B cell (primary cell): ENCODE results near the gene TDG. TPM values are rescaled to one million over a fixed set of nuclear protein-coding genes. Genes with fewer than 3 reads are reported as not detected.

Source experiments
- ATAC-seq: fragments of 200-7000 bp; cut with Tn5 transposase; one replicate; pipeline ENCODE4 v1.10.0; 2021; ENCODE audit warnings: low read depth, mild to moderate bottlenecking, moderate number of reproducible peaks, moderate library complexity
- CTCF ChIA-PET: fragments of 350-600 bp; sonication (Branson Sonifier 250); formaldehyde crosslinking; loops from one replicate; lab custom pipeline; 2021; ENCODE audit warnings: antibody characterized with exemption, inconsistent platforms; lab: Charles Lee
- POLR2A ChIA-PET: fragments of 350-600 bp; sonication (Branson Sonifier 250); formaldehyde crosslinking; loops from one replicate; lab custom pipeline; 2021; ENCODE audit warnings: antibody characterized with exemption; lab: Charles Lee
- DNase-seq: peaks from one replicate; pipeline ENCODE4 v3.0.0; 2013
- H2AFZ ChIP-seq: 2 replicates; pipeline ENCODE4 v1.6.1; 2012; ENCODE audit warnings: mild to moderate bottlenecking, low read depth, low read length; ENCODE audit not compliant: insufficient read depth, poor library complexity, severe bottlenecking
- H3K27ac ChIP-seq, 2 donors: 1 replicate in 1 of 2; 2 replicates in 1 of 2; pipeline ENCODE4 v1.5.1; 2012 to 2013; ENCODE audit warnings: low read length in 2 of 2, mild to moderate bottlenecking in 2 of 2, moderate library complexity in 1 of 2
- H3K27me3 ChIP-seq, 4 experiments: fragments of 200-600 bp in 1 of 4; sonication (generic) in 1 of 4; replicated peaks in 1 of 4; 1 replicate in 2 of 4; 2 replicates in 2 of 4; pipeline versions ENCODE4 v1.6.1 to v1.7.0; 2013 to 2016; ENCODE audit warnings: low read length in 3 of 4, mild to moderate bottlenecking in 2 of 4, mixed read lengths in 1 of 4, moderate library complexity in 1 of 4; ENCODE audit not compliant: insufficient read depth in 4 of 4, control insufficient read depth in 3 of 4; ENCODE audit errors: control extremely low read depth in 1 of 4
- H3K36me3 ChIP-seq, 2 experiments: replicated peaks in 1 of 2; 1 replicate in 1 of 2; 2 replicates in 1 of 2; pipeline versions ENCODE4 v1.6.1 to v1.7.1; 2013; ENCODE audit warnings: low read length in 1 of 2; ENCODE audit not compliant: insufficient read depth in 2 of 2, control insufficient read depth in 1 of 2; ENCODE audit errors: control extremely low read depth in 1 of 2, extremely low read depth in 1 of 2
- H3K4me1 ChIP-seq, 2 donors: fragments of 200-600 bp in 1 of 2; sonication (generic) in 1 of 2; 1 replicate in 1 of 2; 2 replicates in 1 of 2; pipeline versions ENCODE4 v1.5.1 to v1.6.1; 2013 to 2017; ENCODE audit warnings: low read length in 2 of 2; ENCODE audit not compliant: control insufficient read depth in 2 of 2, insufficient read depth in 2 of 2
- H3K4me2 ChIP-seq: replicated peaks from 2 replicates; pipeline ENCODE3; 2012; ENCODE audit warnings: mild to moderate bottlenecking, low read depth, low read length; ENCODE audit not compliant: poor library complexity, severe bottlenecking
- H3K4me3 ChIP-seq, 5 experiments: fragments of 200-600 bp in 1 of 5; sonication (generic) in 1 of 5; 1 replicate in 3 of 5; 2 replicates in 2 of 5; pipeline versions ENCODE4 v1.5.1 to v1.7.0; 2011 to 2016; ENCODE audit warnings: low read length in 4 of 5, mild to moderate bottlenecking in 4 of 5, low read depth in 2 of 5, control low read depth in 1 of 5, moderate library complexity in 1 of 5; ENCODE audit not compliant: insufficient read depth in 1 of 5; ENCODE audit errors: control extremely low read depth in 1 of 5, extremely low read depth in 1 of 5
- H3K79me2 ChIP-seq: fragments of 200-600 bp; sonication (generic); one replicate; pipeline ENCODE4 v1.6.0; 2016; ENCODE audit warnings: low read length; ENCODE audit not compliant: control insufficient read depth, insufficient read depth
- H3K9ac ChIP-seq: fragments of 200-600 bp; sonication (generic); 2 replicates; pipeline ENCODE4 v1.6.1; 2017; ENCODE audit warnings: mild to moderate bottlenecking, low read length, moderate library complexity
- H3K9me3 ChIP-seq, 3 donors: one replicate each; pipeline versions ENCODE4 v1.6.1 to v1.7.1; 2013; ENCODE audit warnings: low read length in 2 of 3; ENCODE audit not compliant: control insufficient read depth in 2 of 3, insufficient read depth in 1 of 3; ENCODE audit errors: control extremely low read depth in 1 of 3
- H4K20me1 ChIP-seq: 2 replicates; pipeline ENCODE4 v1.6.0; 2012; ENCODE audit warnings: mild to moderate bottlenecking, low read length; ENCODE audit not compliant: insufficient read depth, control insufficient read depth, poor library complexity, severe bottlenecking
- H3K27ac Mint-ChIP-seq: one replicate; pipeline ENCODE4 v1.8.0; 2021; ENCODE audit warnings: mixed read lengths
- H3K27me3 Mint-ChIP-seq: one replicate; pipeline ENCODE4 v1.8.0; 2021; ENCODE audit warnings: mixed read lengths
- H3K4me1 Mint-ChIP-seq: one replicate; pipeline ENCODE4 v1.8.0; 2021; ENCODE audit warnings: mixed read lengths
- H3K4me3 Mint-ChIP-seq: one replicate; pipeline ENCODE4 v1.8.0; 2021; ENCODE audit warnings: mixed read lengths
- H3K9me3 Mint-ChIP-seq: one replicate; pipeline ENCODE4 v1.8.0; 2022; ENCODE audit warnings: mixed read lengths; ENCODE audit not compliant: insufficient read depth
- CTCF ChIP-seq: fragments of 200-600 bp; IDR thresholded peaks from one replicate; pipeline ENCODE4 v1.8.0; 2022; ENCODE audit warnings: antibody characterized with exemption, mild to moderate bottlenecking
- EZH2 ChIP-seq: IDR thresholded peaks from 2 replicates; pipeline ENCODE4 v1.6.1; 2012; ENCODE audit warnings: borderline replicate concordance, low read depth, mild to moderate bottlenecking, moderate library complexity, low read length; ENCODE audit not compliant: insufficient read depth, poor library complexity, severe bottlenecking
- WGBS: methylation state at CpG from one replicate; pipeline ENCODE4 v1.1.5; 2013; ENCODE audit warnings: missing lambda C conversion rate; ENCODE audit not compliant: insufficient coverage; 5-methylcytosine and 5-hydroxymethylcytosine counted together
- intact Hi-C: fragments of 100-400 bp; cut with micrococcal nuclease; formaldehyde crosslinking; loops from one replicate; pipeline ENCODE4 v1.10.0; 2022
- polyA plus RNA-seq: library from polyadenylated mRNA; depleted of rRNA; stranded (reverse); fragments of >200 nt; gene quantifications from 2 replicates; pipeline ENCODE4 v1.2.3, GENCODE V29; 2012
- total RNA-seq, 2 donors: library from RNA; stranded (reverse); fragments of 120-200 nt in 1 of 2; gene quantifications; 1 replicate in 1 of 2; 2 replicates in 1 of 2; pipeline versions ENCODE4 v1.2.3 to v1.2.4, GENCODE V29; 2013 to 2022

The TDG gene
- total and polyA plus RNA-seq, 2 donors (not counting 1 experiment from before 2014, with no cell fraction given): 8.6 to 35.5 TPM

- no peaks in the 10 kb centered on the region for H3K4me1 Mint-ChIP-seq
- Histone ChIP-seq H3K9me3 (no peaks in the 10 kb centered on the region), H3K4me1 (no peaks in the 10 kb centered on the region), H3K4me2 (no peak overlapping the region), H3K36me3 (peaks cover 30 to 91% of the 10 kb centered on the region in 2 experiments), H3K79me2 (peaks cover 5% of the 10 kb centered on the region), H4K20me1 (no peaks in the 10 kb centered on the region), H3K4me3 (no peak overlapping the region), H3K27ac (no peak overlapping the region), H3K27me3 (no peaks in the 10 kb centered on the region), H2AFZ (no peak overlapping the region), H3K9ac (no peak overlapping the region)
- DNase-seq (no peak), ATAC-seq (no peak)
- no peak overlapping the region for H3K27ac Mint-ChIP-seq
- no peaks in the 10 kb centered on the region for H3K9me3 Mint-ChIP-seq
- no peaks in the 10 kb centered on the region for H3K27me3 Mint-ChIP-seq
- WGBS: 69% methylated on average over 2 of the region's 3 CpGs
- POLR2A ChIA-PET: no interaction called here
- CTCF ChIA-PET: interaction anchor here (0.8 kb wide), 1 partner anchor 164 kb away, joined by 3 read pairs; no protein-coding TSS in a partner anchor
- no peak overlapping the region for H3K4me3 Mint-ChIP-seq
- intact Hi-C loops: no loop called here
- TF ChIP-seq EZH2: no peak
- no peak for TF ChIP-seq CTCF
Measured at GRCh38 chr12:103944964-103945363, 20.7 kb upstream of the TDG start.

- peaks cover 22 to 89% of the 10 kb centered on the region in 2 experiments for H3K36me3 ChIP-seq
- H3K9me3 Mint-ChIP-seq: no peaks in the 10 kb centered on the region
- H4K20me1 ChIP-seq: no peaks in the 10 kb centered on the region
- peaks cover 3% of the 10 kb centered on the region for H3K4me1 Mint-ChIP-seq
- DNase-seq (no peak), ATAC-seq (no peak)
- no peak for TF ChIP-seq CTCF
- no peaks in the 10 kb centered on the region for H3K27me3 Mint-ChIP-seq
- H3K4me2 ChIP-seq: no peak overlapping the region
- ChIA-PET CTCF (no interaction called here), POLR2A (no interaction called here)
- intact Hi-C loops: no loop called here
- H2AFZ ChIP-seq: no peak overlapping the region
- H3K9ac ChIP-seq: no peak overlapping the region
- H3K79me2 ChIP-seq: no peaks in the 10 kb centered on the region
- no peak overlapping the region for H3K4me3 Mint-ChIP-seq
- 100% methylated on average over 1 of the region's 7 CpGs for WGBS
- no peak overlapping the region for H3K27ac Mint-ChIP-seq
- no peak overlapping the region for H3K27ac ChIP-seq
- H3K4me1 ChIP-seq: no peaks in the 10 kb centered on the region
- no peaks in the 10 kb centered on the region for H3K27me3 ChIP-seq
- H3K9me3 ChIP-seq: no peaks in the 10 kb centered on the region
- no peak overlapping the region for H3K4me3 ChIP-seq
Measured at GRCh38 chr12:103947871-103948555, 17.7 kb upstream of the TDG start.
